ENCODE measurements around the gene SPON2. TPM values are rescaled to one million over a fixed set of nuclear protein-coding genes. Genes with fewer than 3 reads are reported as not detected.
A peak's percentile ranks its signal among the peaks of the same experiment; 100 is the strongest.

The SPON2 gene
- total RNA-seq, 2 experiments from 2014 or later, result 8.4 to 35.3 TPM

GRCh38 chr4:1166509-1167243 lies 5.7 kb downstream of the SPON2 start:
- no peak for DNase-seq (ENCODE audit: low spot score)
- H3K36me3 ChIP-seq (ENCODE audit: insufficient read depth, low read length), result no peaks in the 10 kb centered on the region
- CTCF ChIA-PET (ENCODE audit: unreplicated experiment), result interaction anchor here (0.6 kb wide), 1 partner anchor 49 kb away, joined by 3 read pairs; no protein-coding TSS in a partner anchor
- no peak overlapping the region for H3K27ac ChIP-seq (ENCODE audit: low read depth, low read length, poor library complexity, severe bottlenecking)
- no peaks in the 10 kb centered on the region for H4K20me1 ChIP-seq (ENCODE audit: insufficient read depth, low read length)
- no peaks in the 10 kb centered on the region for H3K9me2 ChIP-seq (ENCODE audit: insufficient read depth, low read length)
- peak overlapping the region; percentile 98 for H3K4me2 ChIP-seq (ENCODE audit: low read length)
- POLR2A ChIA-PET, result interaction anchor here (0.7 kb wide), 1 partner anchor 22 kb away, joined by 3 read pairs; no protein-coding TSS in a partner anchor
- no peaks in the 10 kb centered on the region for H3K79me2 ChIP-seq (ENCODE audit: insufficient read depth, low read depth, low read length)
- H2AFZ ChIP-seq (ENCODE audit: low read length), result peak overlapping the region; percentile 95; the same call in 1 of the 2 replicates
- H3K4me1 ChIP-seq (ENCODE audit: insufficient read depth, low read length, poor library complexity, severe bottlenecking), result peaks cover 18% of the 10 kb centered on the region
- no TSS peak for BruUV-seq (replicated peaks)
- H3K4me3 ChIP-seq (ENCODE audit: low read depth, low read length, poor library complexity, severe bottlenecking), result peak overlapping the region; percentile 75
- H3K9me3 ChIP-seq (ENCODE audit: low read length), result no peaks in the 10 kb centered on the region
- intact Hi-C loops (cut with micrococcal nuclease; ENCODE audit: unreplicated experiment), result loop anchor here (1.0 to 2.0 kb wide), 6 partner anchors 36 to 180 kb away; no protein-coding TSS in a partner anchor
- TF ChIP-seq CTCF (conservative IDR thresholded peaks at IDR 0.05; ENCODE audit: low read length) (no peak), EZH2phosphoT487 (IDR thresholded peaks at IDR 0.05; ENCODE audit: borderline replicate concordance, low read depth, low read length) (no peak)

GRCh38 chr4:1164956-1165545 lies 7.3 kb downstream of the SPON2 start:
- H4K20me1 ChIP-seq (ENCODE audit: insufficient read depth, low read length), result no peaks in the 10 kb centered on the region
- peaks cover 18% of the 10 kb centered on the region for H3K4me1 ChIP-seq (ENCODE audit: insufficient read depth, low read length, poor library complexity, severe bottlenecking)
- ChIA-PET CTCF (ENCODE audit: unreplicated experiment) (no interaction called here), POLR2A (no interaction called here)
- no peak overlapping the region for H2AFZ ChIP-seq (ENCODE audit: low read length)
- no peak overlapping the region for H3K4me3 ChIP-seq (ENCODE audit: low read depth, low read length, poor library complexity, severe bottlenecking)
- no peaks in the 10 kb centered on the region for H3K9me2 ChIP-seq (ENCODE audit: insufficient read depth, low read length)
- no peak overlapping the region for H3K4me2 ChIP-seq (ENCODE audit: low read length)
- no peak for TF ChIP-seq EZH2phosphoT487 (IDR thresholded peaks at IDR 0.05; ENCODE audit: borderline replicate concordance, low read depth, low read length)
- no peak for TF ChIP-seq CTCF (conservative IDR thresholded peaks at IDR 0.05; ENCODE audit: low read length)
- H3K27ac ChIP-seq (ENCODE audit: low read depth, low read length, poor library complexity, severe bottlenecking), result no peak overlapping the region
- no peaks in the 10 kb centered on the region for H3K79me2 ChIP-seq (ENCODE audit: insufficient read depth, low read depth, low read length)
- no peaks in the 10 kb centered on the region for H3K36me3 ChIP-seq (ENCODE audit: insufficient read depth, low read length)
- intact Hi-C loops (cut with micrococcal nuclease; ENCODE audit: unreplicated experiment), result no loop called here
- BruUV-seq (replicated peaks), result no TSS peak
- no peaks in the 10 kb centered on the region for H3K9me3 ChIP-seq (ENCODE audit: low read length)
- DNase-seq (ENCODE audit: low spot score), result no peak

DNA sequence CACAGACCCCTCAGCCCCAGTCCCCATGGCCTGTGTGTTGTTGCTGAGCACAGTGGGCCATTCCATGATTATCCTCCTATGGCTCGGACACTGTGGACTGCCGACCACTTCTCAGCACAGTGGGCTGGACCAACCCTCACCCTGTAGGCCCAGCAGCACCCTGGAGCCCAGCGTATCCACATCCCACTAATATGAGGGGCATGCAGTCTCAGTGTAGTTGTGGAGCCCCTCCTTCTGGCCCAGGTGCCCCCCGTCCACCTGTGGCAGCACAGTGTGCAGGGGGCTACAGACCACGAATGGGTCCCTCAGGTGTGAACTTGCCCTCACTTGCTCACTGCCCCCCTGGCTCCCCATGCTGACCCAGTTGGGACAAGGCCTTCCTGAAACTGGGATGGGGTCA lies 7.9 kb downstream of the SPON2 start:
- no peak overlapping the region for H3K27ac ChIP-seq (ENCODE audit: low read depth, low read length, poor library complexity, severe bottlenecking)
- H3K79me2 ChIP-seq (ENCODE audit: insufficient read depth, low read depth, low read length), result no peaks in the 10 kb centered on the region
- no peak for DNase-seq (ENCODE audit: low spot score)
- no TSS peak for BruUV-seq (replicated peaks)
- H3K9me3 ChIP-seq (ENCODE audit: low read length), result no peaks in the 10 kb centered on the region
- H3K4me1 ChIP-seq (ENCODE audit: insufficient read depth, low read length, poor library complexity, severe bottlenecking), result peaks cover 18% of the 10 kb centered on the region
- no peak overlapping the region for H3K4me3 ChIP-seq (ENCODE audit: low read depth, low read length, poor library complexity, severe bottlenecking)
- ChIA-PET POLR2A (no interaction called here), CTCF (ENCODE audit: unreplicated experiment) (no interaction called here)
- intact Hi-C loops (cut with micrococcal nuclease; ENCODE audit: unreplicated experiment), result no loop called here
- no peak for TF ChIP-seq EZH2phosphoT487 (IDR thresholded peaks at IDR 0.05; ENCODE audit: borderline replicate concordance, low read depth, low read length)
- no peaks in the 10 kb centered on the region for H3K9me2 ChIP-seq (ENCODE audit: insufficient read depth, low read length)
- H3K36me3 ChIP-seq (ENCODE audit: insufficient read depth, low read length), result no peaks in the 10 kb centered on the region
- H3K4me2 ChIP-seq (ENCODE audit: low read length), result no peak overlapping the region
- no peak overlapping the region for H2AFZ ChIP-seq (ENCODE audit: low read length)
- no peaks in the 10 kb centered on the region for H4K20me1 ChIP-seq (ENCODE audit: insufficient read depth, low read length)
